NT2/D1 (cell line): Measurements from ENCODE around the gene ELMO3.

Experiments
- SUZ12 ChIP-seq: IDR thresholded peaks from 2 replicates; pipeline ENCODE4 v1.6.1; 2011; ENCODE audit not compliant: insufficient read length, insufficient read depth; ENCODE audit errors: extremely low read depth
- YY1 ChIP-seq: IDR thresholded peaks from 2 replicates; pipeline ENCODE4 v1.6.1; 2011; ENCODE audit not compliant: insufficient read length, insufficient read depth

GRCh38 chr16:67188323-67188722 is 10.6 kb upstream of the ELMO3 start:
- TF ChIP-seq YY1 (no peak), SUZ12 (no peak)
